Activated CD4-positive, alpha-beta T cell treated with anti-CD3 and anti-CD28 coated beads, Interleukin-2, Interleukin-6, amounts not matched to agents 100 ng/mL and 50 ng/mL, durations not matched to agents 16 hours and 8 hours (primary cell): ENCODE results near the gene SH3BGRL2.

ENCODE experiments used
- DNase-seq: peaks from one replicate; pipeline ENCODE4 v3.0.0-alpha.2; 2020

The SH3BGRL2 gene

GRCh38 chr6:79630883-79631692 lies at the start of gene SH3BGRL2:
TSS of gene SH3BGRL2 (plus strand) at chr6:79631329. CDS start at chr6:79631462, 133 bp downstream.
- DNase-seq, result peak; percentile 30

- DNase-seq, result no peak
These were observed 46.8 kb upstream of the SH3BGRL2 start for GRCh38 chr6:79584332-79584731.

GRCh38 chr6:79586548-79586947 lies 44.6 kb upstream of the SH3BGRL2 start:
- DNase-seq, result no peak

GRCh38 chr6:79589701-79590100 lies 41.4 kb upstream of the SH3BGRL2 start:
- DNase-seq, result no peak

- DNase-seq, result no peak
These were observed 34.0 kb upstream of the SH3BGRL2 start for GRCh38 chr6:79597155-79597554.

- no peak for DNase-seq
These were observed 33.1 kb upstream of the SH3BGRL2 start for GRCh38 chr6:79598012-79598411.

GRCh38 chr6:79599725-79600259 lies 31.3 kb upstream of the SH3BGRL2 start:
- DNase-seq, result no peak

GRCh38 chr6:79600313-79600712 lies 30.8 kb upstream of the SH3BGRL2 start:
- DNase-seq, result no peak

- no peak for DNase-seq
These were observed 30.1 kb upstream of the SH3BGRL2 start for GRCh38 chr6:79600812-79601609.

- no peak for DNase-seq
These were observed 28.3 kb upstream of the SH3BGRL2 start for GRCh38 chr6:79602859-79603258.

- no peak for DNase-seq
These were observed 26.5 kb upstream of the SH3BGRL2 start for GRCh38 chr6:79604583-79605037.

GRCh38 chr6:79605061-79605460 lies 26.1 kb upstream of the SH3BGRL2 start:
- no peak for DNase-seq

- no peak for DNase-seq
These were observed 25.0 kb upstream of the SH3BGRL2 start for GRCh38 chr6:79605968-79606764.

GRCh38 chr6:79607000-79607399 lies 24.1 kb upstream of the SH3BGRL2 start:
- DNase-seq, result no peak

- no peak for DNase-seq
These were observed 22.6 kb upstream of the SH3BGRL2 start for GRCh38 chr6:79608334-79609224.

GRCh38 chr6:79609225-79609595 lies 21.9 kb upstream of the SH3BGRL2 start:
- DNase-seq, result no peak

GRCh38 chr6:79610306-79611009 lies 20.7 kb upstream of the SH3BGRL2 start:
- no peak for DNase-seq

GRCh38 chr6:79612457-79612856 lies 18.7 kb upstream of the SH3BGRL2 start:
- no peak for DNase-seq

GRCh38 chr6:79612918-79613317 lies 18.2 kb upstream of the SH3BGRL2 start:
- DNase-seq, result no peak

GRCh38 chr6:79613912-79614311 lies 17.2 kb upstream of the SH3BGRL2 start:
- no peak for DNase-seq
